Measurements from ENCODE around the gene TOLLIP. TPM values are rescaled to one million over a fixed set of nuclear protein-coding genes. Genes with fewer than 3 reads are reported as not detected.
"Not testable (repeated sequence)": the region's sequence is repeated elsewhere in the genome, so short reads cannot be mapped to it uniquely, and the experiment has no call there.

Gene TOLLIP
- 10 to 100 TPM; 43.7 to 77.3 (median 70.6) TPM for total RNA-seq

GRCh38 chr11:1309498-1310317, at the start of gene TOLLIP:
TOLLIP (minus strand) TSS chr11:1309632; CDS start chr11:1309498, 134 bp downstream.
- peak within 1 kb of the TSS; percentile 87 to 98 (median 96) for H3K27ac ChIP-seq
- no peaks in the 10 kb centered on the region for H3K27me3 ChIP-seq
- peak within 1 kb of the TSS; percentile 90 to 99 (median 98) for H3K4me3 ChIP-seq
- DNase-seq: peak; percentile 90 to 98 (median 98)
- peaks cover 7 to 42% (median 22%) of the 10 kb centered on the region in 4 donors for H3K4me1 ChIP-seq
- no peaks in the 10 kb centered on the region for H3K9me3 ChIP-seq
- TF ChIP-seq POLR2A (IDR thresholded peaks at IDR 0.05) (peak; percentile 75 to 81), CTCF (IDR thresholded peaks at IDR 0.05) (peak in 3 of 6 experiments; percentile 3 to 47 (median 21))
- no peaks in the 10 kb centered on the region for H3K36me3 ChIP-seq

GRCh38 chr11:1358931-1359330, 49.5 kb upstream of the TOLLIP start:
- H3K4me1 ChIP-seq, H3K9me3 ChIP-seq, DNase-seq, H3K27me3 ChIP-seq, H3K36me3 ChIP-seq, H3K27ac ChIP-seq, H3K4me3 ChIP-seq: not testable (repeated sequence)

DNA sequence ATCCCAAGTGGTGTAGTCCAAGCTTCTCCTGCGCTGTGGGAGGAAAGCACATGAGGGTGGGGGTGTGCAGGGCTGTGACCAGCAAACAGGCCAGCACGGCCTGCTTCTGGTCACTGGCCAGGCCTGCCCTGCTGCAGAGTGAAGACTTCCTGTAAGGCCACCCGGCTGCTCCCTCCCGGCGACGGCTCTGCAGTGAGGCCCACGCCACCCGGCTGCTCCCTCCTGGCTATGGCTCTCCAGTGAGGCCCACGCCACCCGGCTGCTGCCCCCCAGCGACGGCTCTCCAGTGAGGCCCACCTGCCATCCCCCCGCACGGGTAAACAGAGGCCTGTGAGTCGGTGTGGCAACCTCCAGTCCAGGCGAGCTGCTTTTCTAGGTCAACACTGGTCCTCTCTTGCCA, 48.9 kb upstream of the TOLLIP start:
- TF ChIP-seq POLR2A (IDR thresholded peaks at IDR 0.05) (no peak), CTCF (IDR thresholded peaks at IDR 0.05) (peak in 1 of 6 experiments; percentile 14)
- Histone ChIP-seq H3K4me3 (no peak overlapping the region), H3K36me3 (no peaks in the 10 kb centered on the region), H3K27ac (no peak overlapping the region), H3K4me1 (no peaks in the 10 kb centered on the region), H3K9me3 (no peaks in the 10 kb centered on the region), H3K27me3 (no peaks in the 10 kb centered on the region)
- DNase-seq: no peak

GRCh38 chr11:1356478-1356960, 47.1 kb upstream of the TOLLIP start:
- H3K27me3 ChIP-seq: no peaks in the 10 kb centered on the region
- H3K36me3 ChIP-seq: no peaks in the 10 kb centered on the region
- H3K4me1 ChIP-seq: no peaks in the 10 kb centered on the region
- TF ChIP-seq POLR2A (IDR thresholded peaks at IDR 0.05): no peak
- no peak for TF ChIP-seq CTCF (IDR thresholded peaks at IDR 0.05)
- H3K9me3 ChIP-seq: no peaks in the 10 kb centered on the region
- no peak overlapping the region for H3K4me3 ChIP-seq
- no peak overlapping the region for H3K27ac ChIP-seq
- DNase-seq: no peak

GRCh38 chr11:1356007-1356435, 46.6 kb upstream of the TOLLIP start:
- H3K27ac ChIP-seq: no peak overlapping the region
- H3K27me3 ChIP-seq: no peaks in the 10 kb centered on the region
- H3K9me3 ChIP-seq: no peaks in the 10 kb centered on the region
- H3K4me3 ChIP-seq: no peak overlapping the region
- no peak for DNase-seq
- no peak for TF ChIP-seq CTCF (IDR thresholded peaks at IDR 0.05)
- H3K4me1 ChIP-seq: no peaks in the 10 kb centered on the region
- H3K36me3 ChIP-seq: no peaks in the 10 kb centered on the region

DNA sequence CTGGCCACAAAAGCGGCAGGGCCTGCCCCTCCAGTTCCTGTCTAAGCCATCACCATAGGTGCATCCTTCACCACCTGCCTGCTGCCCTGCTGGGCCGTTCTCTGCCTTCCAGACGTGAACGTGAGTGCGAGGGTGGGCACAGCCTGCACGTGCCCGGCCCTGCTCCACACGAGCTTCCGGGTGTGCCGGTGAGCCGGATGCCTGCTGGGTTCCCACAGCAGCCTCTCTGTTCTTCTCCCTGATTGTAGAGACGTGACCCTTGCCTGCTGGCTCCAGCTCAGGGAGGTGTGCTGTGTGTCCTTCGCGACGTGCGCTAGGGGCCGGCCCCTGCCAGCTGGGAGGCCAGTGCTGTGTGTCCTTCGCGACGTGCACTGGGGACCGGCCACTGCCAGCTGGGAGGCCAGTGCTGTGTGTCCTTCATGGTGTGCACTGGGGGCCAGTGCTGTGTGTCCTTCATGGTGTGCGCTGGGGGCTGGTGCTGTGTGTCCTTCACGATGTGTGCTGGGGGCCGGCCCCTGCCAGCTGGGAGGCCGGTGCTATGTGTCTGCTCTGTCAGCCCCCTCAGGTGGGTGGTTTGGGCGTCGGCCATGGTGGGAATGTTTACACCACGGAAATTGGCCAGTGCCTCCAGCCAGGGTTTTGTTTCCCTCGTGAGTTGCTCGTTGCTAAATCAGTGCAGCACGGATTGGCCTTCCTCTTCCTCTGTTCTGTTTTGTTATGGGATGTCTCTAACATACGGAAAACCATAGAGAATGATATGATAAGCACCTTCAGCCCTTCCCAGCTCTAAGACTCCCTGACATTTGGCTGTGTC, 44.9 kb upstream of the TOLLIP start:
- Histone ChIP-seq H3K27me3 (no peaks in the 10 kb centered on the region), H3K4me3 (no peak overlapping the region), H3K27ac (no peak overlapping the region), H3K4me1 (no peaks in the 10 kb centered on the region), H3K36me3 (no peaks in the 10 kb centered on the region), H3K9me3 (no peaks in the 10 kb centered on the region)
- TF ChIP-seq CTCF (IDR thresholded peaks at IDR 0.05): no peak
- no peak for TF ChIP-seq POLR2A (IDR thresholded peaks at IDR 0.05)
- no peak for DNase-seq

Data from Peyer's patch (tissue), 4 donors.